Cerebellar nuclear complex (tissue), 1 donor: ENCODE measurements around the gene PTPRD.

Experiments used
- DNase-seq, 2 experiments: peaks; one replicate each; lab custom pipeline; 2025; lab: John Stamatoyannopoulos, UW

The PTPRD gene

DNA sequence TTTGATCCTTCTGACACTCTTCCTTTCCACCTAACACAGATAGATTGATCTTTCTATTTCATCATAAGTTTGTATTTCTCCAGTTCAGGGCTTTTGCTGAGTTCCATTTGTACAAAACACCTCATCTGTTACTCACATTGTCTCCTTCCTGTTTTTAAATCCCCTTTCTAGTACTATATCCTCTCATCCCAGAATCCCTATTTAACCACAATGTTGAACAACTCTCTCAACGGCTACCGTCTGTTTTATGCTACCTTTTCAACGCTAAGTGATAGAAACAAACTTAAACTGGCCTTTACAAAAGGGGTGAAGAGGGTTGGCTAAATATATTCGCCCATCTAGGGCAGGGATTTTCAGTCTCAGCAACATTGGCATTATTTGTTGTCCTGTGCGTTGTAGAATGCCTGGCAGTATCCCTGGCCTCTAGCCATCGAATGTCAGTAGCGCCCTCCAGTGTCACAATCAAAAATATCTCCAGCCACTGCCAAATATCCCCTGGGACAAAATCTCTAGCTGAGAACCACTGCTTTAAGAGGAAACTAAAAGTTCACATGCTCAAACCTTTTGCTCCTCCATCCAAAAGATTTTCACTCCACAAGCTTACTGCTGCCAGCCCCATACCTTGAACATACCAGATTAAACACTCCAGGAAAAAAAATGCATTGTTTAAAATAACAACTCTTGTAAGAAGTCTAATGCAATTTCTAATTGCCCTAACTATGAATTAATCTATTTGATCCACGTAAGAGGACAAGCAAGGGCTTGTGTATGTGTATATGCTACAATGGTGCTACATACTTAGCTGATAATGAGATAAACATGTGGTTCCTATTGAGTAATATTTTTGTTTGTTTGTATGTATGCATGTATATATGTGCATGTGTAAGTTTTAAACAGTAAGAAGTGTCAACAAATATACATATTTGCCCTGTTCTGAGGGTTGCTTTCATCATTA lies 344.0 kb downstream of the PTPRD start:
- no peak for DNase-seq

DNA sequence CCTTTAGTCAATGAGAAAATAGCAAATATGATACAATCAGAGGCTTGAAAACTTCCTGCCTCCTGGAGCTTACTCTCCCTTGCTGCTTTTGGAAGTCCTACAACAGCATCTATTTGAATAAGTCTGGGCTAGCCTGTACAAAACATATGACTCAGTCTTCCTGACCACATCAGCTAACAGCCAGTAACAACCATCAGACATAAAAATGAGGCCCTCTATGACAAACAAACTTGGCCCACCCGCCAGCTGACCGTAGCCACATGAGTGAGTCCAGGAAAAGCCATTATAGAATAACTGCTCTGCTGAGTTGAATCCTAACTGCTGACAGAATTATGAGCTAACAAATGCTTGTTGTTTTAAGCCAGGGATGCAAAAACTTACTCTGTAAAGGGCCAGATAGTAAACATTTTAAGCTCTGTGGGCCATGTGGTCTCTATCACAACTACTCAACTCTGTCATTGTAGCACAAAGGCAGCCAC lies 347.6 kb downstream of the PTPRD start:
- no peak for DNase-seq

DNA sequence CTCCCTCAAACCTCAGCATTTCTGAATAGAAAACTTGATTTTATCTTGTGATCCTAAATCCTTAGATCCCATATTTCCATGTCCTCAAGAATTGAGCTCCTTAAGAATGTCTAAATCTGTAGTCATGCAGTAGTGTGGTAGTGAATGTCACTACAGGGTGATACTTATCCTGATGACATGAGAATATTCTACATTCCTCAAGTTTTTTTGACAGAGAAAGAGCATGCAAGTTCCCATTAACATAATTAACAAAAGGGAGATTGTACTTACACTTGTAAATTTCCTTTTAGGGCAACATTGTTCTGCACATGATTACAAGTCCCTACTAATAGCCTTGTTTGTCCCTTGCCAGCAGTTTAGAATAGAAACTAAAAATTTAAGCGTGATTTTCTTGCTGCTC lies 352.3 kb downstream of the PTPRD start:
- DNase-seq = no peak

DNA sequence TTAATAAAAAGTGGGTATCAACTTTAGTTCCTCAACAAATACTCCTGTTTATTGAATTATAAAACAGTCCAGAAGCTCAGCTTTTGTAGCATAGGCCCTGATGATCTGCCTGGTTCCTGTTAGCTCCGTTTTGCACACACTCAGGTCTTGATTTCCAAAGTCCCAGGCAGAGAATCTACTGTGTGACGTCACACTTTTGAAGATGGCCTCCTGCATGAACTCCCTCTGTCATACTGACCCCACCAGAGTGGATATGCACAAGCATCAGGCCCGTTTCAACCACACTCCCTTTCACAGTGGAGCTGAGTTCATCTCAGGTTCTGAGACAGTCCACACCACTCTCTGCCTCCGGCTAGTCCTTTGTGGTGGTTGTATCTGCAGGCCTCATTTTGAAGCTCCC lies 353.1 kb downstream of the PTPRD start:
- DNase-seq = no peak

DNA sequence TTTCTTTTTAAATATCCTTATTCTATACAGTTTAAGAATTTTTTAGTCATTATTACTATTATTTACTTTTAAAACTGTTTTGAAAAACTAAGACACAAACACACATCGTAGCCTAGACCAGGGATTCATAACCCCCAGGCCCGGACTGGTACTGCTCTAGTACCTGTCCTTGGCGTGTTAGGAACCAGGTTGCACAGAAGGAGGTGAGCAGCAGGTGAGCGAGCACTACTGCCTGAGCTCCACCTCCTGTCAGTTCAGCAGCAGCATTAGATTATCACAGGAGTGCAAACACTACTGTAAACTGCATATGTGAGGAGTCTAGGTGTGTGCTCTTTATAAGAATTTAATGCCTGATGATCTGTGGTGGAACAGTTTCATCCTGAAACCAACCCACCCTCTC lies 357.0 kb downstream of the PTPRD start:
- no peak for DNase-seq

DNA sequence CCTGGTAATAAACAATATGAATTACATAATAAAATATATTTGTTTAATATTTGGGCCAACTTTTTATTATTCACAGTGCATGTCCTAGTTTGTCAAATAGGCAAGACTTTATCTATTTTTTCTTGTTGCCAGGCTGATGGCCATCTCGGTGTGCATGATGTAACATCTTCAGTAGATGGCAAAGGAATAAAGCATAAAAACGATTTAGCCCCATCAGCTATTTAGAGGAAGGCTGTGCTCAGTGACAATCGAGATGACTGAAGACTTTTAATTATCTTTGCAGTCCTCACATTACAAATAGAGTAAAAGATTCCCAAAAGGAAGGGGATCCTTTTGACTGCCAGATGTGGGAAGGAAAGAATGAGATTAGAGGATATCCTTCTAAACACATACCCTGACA lies 358.5 kb downstream of the PTPRD start:
- no peak for DNase-seq

DNA sequence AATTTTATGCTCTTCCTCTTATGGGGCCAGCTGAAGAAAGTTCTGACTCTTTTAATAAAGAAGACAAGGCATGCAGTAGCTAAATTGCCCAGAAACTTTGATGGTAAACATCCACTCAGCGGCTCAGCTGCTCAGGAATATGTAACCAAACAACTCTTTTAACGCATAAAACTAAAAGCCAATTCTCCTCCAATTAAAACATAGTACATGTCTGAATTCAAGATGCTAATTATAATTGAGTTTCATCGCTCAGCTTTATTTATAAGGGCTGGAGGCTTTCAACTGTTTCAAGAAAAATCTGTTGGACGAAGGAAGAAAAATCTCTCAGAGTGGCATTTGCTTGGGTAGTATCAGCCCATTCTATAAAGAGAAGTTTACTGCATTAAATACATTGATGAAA lies 359.5 kb downstream of the PTPRD start:
- DNase-seq = no peak

DNA sequence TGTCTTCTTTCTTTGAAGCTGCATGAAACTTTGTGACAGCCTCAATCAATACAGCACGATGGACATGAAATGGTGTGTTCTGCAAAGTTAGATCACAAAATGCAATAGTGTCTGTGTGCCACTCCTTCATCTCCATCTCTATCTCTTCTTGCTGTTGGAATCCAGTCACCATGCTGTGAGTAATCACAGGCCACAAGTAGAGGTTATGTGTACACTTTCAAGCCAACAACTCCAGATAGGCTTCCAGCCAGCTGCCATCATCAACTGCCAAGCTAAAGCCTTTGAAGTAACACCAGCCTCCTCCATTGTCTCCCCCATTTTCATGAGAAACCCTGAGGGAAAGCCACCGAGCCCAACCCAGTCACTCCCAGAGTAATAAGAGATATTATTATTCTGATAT lies 360.6 kb downstream of the PTPRD start:
- no peak for DNase-seq

DNA sequence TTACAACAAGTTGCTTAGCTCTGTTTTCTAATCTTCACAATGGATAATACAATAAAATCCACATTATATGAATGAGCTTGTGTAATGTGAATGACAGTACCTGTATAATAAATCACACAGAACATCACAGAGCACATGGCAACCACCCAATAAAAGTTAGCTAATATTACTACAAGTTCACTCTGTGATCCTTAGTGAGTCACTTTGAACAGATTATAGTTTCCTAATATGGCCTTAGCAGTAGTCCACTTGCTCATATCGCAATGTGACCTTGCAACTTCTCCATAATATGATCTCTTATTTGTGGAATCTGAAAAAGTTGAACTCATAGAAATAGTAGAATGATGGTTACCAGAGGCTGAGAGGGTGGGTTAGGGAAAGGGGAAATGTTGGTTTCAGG lies 361.3 kb downstream of the PTPRD start:
- no peak for DNase-seq

DNA sequence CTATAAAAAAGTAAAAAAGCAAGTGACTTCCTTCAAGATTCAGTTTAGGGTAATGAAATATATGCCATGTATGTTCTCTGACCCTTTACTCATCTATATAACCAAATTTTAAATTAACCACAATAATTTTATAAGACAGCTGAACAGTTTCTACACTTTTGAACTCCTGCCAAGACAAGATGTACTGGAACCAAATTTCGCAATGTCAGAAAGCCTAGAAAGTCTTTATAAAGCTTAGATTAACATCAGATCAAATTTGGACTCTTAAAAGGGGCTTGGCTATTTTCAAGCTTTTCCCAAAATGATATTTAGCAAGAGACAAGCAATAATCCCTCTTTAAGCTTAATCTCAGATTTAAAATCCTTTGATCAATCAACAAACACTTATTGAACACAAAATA lies 362.6 kb downstream of the PTPRD start:
- no peak for DNase-seq

DNA sequence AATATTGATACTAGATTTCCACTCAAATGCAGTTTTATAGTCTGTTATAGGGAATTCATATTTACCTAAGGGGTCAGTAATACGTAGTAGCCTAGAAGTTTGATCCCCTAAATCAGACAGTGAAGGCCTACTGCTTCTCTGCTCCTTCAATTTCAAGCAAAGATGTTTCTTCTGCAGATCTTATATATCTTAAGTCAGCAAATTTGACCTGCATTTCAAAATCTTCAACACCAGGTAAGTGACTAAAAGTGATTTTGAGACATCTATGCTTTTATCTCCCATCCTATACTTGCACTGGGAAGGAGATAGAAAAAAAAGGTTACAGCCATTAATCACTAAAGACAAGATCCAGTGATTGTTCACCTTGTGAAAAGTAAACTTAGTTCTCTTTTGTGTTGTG lies 363.9 kb downstream of the PTPRD start:
- DNase-seq = no peak

DNA sequence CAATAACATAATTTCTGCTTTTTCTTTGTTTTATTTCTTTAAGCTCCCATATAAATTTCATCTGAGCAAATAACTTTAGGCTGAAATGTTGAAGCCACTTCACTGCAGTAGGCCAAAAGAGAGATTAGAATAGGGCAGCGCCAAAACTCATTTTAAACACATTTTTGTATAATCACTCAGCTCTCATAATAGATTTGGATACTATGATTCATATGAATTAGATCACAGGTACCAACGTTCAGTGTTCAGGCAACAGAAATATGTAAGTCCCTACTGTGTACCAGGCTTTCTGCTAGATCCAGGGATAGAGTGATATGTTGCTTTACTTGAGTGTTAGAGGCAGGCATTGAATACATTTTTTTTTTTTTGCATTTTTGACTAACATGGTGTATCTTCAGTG lies 370.5 kb downstream of the PTPRD start:
- DNase-seq = no peak

DNA sequence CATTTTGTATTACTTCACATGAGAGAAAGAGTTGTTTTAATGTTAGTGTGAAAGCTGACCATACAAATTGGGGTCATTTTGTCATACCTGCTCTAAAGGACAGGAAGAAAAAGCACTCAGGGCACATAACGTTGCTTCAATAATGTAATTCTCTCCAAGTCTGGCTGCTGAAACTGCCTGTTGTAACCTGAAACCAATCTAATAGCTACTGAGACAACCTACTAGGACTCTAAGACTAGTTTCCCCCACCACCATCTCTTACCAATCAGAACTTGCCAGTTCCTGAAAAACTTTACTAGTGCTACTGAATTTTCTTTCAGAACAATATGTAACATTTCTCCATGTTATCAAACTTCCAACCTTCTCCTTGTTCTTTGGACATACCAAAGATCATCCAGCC lies 374.7 kb downstream of the PTPRD start:
- DNase-seq = no peak

DNA sequence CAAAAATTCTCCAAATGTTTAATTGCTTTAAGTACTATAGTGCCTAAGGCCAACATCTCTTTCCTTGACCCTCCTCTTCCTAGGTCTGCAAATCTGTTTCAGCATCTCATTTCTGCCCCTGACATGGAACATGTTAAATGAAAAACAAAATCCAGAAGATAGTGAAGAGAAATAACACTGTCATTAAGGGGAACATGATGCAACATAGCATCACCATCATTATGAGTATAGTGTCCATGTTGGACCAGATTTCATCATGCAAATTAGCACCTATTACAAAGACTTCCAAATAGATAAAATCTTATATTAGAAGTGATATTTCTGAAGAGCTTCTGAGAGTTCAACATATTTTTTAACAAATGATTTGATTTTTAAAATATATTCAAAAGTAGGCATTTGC lies 375.2 kb downstream of the PTPRD start:
- DNase-seq = no peak

DNA sequence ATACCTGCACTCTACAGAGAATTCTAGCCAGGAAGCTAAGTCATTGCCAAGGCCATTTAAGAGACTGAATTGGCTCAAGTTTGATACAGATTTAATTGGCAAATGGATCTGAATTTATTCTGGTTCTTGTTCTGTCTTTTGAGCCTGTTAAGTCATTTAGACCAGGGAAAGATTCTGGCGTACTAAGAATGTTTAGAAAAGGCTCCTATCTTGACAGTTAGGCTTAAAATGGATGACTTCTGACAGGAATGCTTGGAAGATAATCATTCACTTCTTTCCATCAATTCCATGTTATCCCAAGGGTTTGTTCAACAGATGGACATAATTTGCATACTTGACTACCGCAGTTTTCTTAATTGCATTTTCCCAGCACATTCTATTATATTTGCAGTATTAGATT lies 376.6 kb downstream of the PTPRD start:
- no peak for DNase-seq

DNA sequence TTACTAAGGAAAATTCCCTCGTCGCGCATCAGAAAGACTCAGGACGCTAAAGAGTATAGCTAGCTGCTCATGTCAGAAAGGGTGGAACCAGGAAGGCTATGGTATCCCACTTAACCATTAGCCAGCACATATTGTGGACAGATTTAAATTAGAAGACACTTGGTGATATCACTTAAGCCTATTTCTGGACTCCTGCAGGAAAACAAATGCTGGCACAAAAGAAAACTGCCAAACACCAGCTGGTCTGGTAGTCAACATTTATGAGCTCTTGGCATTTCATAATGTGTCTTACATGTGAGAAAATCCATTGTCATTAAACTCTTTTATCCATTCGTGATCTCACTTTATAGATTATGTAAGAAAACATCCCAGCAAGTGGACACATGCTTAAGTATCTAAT lies 377.4 kb downstream of the PTPRD start:
- DNase-seq = no peak

DNA sequence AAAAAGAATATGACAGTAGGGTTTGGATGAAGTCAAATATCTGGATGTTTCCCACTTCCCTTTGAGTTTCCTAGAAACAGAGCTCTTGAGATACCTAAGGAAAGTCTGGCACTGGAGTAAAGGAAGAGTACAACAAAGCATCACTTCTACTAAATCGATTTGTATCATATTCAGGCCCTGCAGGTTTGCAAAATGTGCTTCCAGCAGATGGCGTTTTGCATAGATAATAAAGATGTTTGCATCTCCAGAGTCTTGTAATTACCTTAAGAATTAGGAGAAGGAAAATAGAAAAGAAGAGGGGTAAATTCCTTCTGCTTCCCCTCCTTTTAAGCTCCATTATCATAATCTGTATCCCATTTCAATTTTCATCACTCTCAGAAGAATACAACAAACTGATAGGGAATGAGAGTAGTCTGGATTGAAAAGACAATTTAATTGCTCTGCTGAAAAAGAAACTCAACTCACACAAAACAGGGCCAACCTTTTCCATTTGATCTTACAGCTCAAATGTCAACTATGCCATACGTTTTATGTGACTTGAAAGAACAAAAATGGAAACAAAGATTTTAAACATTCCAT lies 380.4 kb downstream of the PTPRD start:
- DNase-seq = no peak

DNA sequence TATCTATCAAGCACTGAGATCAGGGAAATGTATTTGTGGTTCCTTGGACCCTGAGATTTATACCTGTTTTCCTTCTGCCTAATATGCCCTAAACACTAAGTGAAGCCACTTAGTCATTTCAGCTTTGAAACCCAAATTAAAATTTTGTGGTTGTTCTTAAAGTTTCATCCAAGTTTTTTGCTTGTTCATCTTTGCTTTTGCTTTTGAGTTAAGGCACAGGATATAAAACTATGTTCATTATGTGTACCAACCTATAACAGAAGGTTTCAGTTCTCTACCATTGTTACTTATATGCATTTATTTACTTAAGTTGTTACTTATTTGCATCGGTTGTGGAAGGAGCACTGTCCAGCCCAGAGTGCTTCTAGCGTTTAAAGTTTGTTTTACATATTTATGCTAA lies 382.3 kb downstream of the PTPRD start:
- DNase-seq = no peak

DNA sequence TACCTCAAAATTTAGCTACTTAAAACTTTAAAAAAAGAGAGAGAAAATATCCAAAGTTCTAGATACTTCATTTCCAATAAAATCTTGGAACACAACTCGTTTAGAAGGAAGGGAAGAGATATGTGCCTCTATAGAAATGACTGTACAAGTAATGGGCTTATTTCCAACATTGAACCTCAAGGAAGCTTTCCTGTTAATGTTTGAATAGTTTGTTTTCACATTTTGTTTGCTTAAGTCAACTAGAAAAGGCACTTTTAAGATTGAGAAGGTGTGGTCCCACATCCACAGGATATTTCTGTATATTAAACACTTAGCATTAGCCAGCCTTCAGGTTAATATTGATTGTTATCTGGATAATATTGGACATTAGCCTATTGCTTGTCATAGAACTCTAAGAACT lies 384.7 kb downstream of the PTPRD start:
- DNase-seq = no peak

DNA sequence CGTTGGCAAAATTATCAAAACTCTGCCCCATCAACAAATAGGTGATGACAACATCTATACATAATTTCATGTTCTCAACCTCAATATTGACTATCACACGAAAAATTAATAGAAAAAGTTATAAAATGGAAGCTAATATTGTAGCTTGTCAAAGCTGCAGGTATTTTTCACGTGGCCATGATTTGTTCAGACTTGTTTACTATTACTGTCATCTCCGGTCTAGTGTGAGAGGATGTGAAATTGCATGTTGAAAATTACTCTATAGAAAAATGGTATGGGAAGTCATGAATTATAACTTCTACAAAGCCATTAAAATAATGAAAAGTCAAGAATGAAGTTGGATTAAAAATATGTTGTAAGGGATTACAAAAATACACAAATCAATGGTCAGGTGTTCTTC lies 385.8 kb downstream of the PTPRD start:
- no peak for DNase-seq

DNA sequence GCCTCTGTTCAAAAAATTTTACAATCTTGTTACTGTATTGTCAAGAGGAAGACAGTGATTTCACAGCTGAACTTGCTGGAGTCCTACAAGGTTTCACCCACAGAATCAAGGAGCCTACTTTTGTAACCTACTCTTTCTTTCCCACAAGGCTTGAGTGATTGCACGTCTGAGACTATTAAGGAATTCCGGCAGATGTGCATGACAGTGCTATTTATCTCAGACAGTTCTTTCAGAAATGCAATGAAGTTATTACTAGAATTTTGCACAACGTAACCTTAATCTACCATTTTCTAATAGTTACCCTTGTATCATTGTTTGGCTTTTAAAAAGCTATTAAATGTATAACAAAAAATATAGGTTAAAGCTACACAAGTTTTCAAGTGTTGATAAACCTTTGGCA lies 400.1 kb downstream of the PTPRD start:
- no peak for DNase-seq

DNA sequence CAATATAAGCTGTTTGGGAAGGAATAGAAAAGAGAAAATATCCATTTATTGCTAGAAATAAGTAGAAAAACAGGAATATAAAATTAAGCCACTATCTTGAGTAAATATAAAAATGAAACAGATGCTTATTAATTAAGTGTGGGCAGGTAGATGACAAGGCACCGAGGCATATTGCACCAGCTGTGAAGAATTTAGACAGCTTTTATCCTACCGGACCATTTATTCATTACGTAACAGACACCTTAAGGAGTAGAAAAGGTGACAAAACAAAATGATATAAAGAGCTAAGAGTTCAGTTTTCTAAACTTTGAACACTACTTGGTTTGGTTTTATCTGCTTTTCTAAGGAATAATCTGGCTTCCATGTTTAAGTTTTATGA lies 404.1 kb downstream of the PTPRD start:
- no peak for DNase-seq

DNA sequence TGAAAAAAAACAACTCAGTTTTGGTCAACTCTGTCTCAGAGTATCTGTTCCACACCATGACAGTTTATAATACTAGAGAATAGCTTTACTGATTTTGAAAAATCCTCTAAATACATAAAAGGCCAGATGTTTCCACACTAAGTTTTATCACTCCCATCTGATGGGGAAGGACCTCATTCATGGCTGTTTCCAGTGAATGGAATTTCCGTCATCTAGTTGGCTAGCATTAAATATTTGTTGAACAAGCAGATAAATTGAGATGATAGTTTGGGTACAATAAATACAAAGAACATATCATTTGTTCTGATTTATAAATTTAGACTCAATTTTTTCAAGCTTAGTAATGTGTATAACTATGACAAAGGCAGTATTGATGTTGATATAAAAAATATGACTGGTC lies 408.5 kb downstream of the PTPRD start:
- DNase-seq = no peak

DNA sequence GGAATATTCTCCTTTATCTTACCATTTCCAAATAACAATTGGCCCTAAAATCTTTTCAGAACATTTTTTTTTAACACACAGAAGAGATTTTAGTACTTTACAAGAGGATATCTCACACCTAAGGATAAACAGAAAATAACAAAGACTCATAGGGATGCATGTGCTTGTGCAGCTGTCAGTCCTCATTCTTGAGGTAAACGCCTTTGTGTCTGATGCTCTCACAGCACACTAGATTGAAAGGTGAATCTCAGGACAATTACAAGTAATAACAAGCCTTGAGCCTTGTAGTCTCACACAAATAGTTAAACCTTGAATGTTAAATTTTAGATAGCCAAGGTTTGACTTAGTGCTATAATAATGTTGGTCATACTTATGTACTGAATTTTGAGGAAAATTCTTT lies 439.2 kb downstream of the PTPRD start:
- no peak for DNase-seq
